GM12874 (cell line): ENCODE data around the gene TCP11L1.

Source experiments
- TF ChIP-seq, protein P1 (sequence below): IDR thresholded peaks from 2 replicates; pipeline ENCODE4 v1.5.1; 2011; ENCODE audit warnings: low read depth, mild to moderate bottlenecking, control low read depth, low read length, moderate library complexity; ENCODE audit not compliant: insufficient read depth

Gene TCP11L1

DNA sequence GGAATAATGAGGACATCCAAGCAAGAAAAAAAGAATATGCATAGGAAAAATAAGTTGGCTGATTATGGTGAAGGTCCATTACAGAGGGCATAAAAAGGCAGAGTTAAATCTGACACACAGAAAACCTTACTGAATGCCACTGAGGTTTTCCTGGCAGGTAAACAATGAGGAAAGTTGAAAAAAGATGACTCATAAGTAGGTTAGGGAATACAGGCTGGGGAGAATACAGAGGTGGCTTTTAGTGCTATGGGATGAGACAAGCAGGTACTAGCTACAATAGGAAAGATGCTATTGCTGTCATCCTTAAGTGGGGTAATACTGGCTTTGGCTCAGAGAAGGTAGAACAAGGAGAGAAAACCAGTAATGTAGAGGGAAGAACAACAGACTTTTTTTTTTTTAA lies 77.2 kb downstream of the TCP11L1 start:
- TF ChIP-seq, protein P1, sequence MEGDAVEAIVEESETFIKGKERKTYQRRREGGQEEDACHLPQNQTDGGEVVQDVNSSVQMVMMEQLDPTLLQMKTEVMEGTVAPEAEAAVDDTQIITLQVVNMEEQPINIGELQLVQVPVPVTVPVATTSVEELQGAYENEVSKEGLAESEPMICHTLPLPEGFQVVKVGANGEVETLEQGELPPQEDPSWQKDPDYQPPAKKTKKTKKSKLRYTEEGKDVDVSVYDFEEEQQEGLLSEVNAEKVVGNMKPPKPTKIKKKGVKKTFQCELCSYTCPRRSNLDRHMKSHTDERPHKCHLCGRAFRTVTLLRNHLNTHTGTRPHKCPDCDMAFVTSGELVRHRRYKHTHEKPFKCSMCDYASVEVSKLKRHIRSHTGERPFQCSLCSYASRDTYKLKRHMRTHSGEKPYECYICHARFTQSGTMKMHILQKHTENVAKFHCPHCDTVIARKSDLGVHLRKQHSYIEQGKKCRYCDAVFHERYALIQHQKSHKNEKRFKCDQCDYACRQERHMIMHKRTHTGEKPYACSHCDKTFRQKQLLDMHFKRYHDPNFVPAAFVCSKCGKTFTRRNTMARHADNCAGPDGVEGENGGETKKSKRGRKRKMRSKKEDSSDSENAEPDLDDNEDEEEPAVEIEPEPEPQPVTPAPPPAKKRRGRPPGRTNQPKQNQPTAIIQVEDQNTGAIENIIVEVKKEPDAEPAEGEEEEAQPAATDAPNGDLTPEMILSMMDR = no peak
